NCI-H345 treated with DMSO at 0.1 percent for 48 hours (cell line): ENCODE data around the gene SLC30A3.

Experiments
- DNase-seq: peaks from one replicate; lab custom pipeline; 2025; ENCODE audit not compliant: unreplicated experiment; lab: John Stamatoyannopoulos, UW

SLC30A3 gene

GRCh38 chr2:27236626-27237025 is 26.2 kb downstream of the SLC30A3 start:
- no peak for DNase-seq

- DNase-seq, result no peak
Observed at GRCh38 chr2:27236136-27236535, 26.7 kb downstream of the SLC30A3 start.

GRCh38 chr2:27233341-27233740 is 29.5 kb downstream of the SLC30A3 start:
- DNase-seq, result no peak

GRCh38 chr2:27231921-27232320 is 30.9 kb downstream of the SLC30A3 start:
- no peak for DNase-seq

- DNase-seq, result no peak
Observed at GRCh38 chr2:27227501-27227900, 35.3 kb downstream of the SLC30A3 start.

- no peak for DNase-seq
Observed at GRCh38 chr2:27225526-27225925, 37.3 kb downstream of the SLC30A3 start.

GRCh38 chr2:27223416-27223815 is 39.4 kb downstream of the SLC30A3 start:
- DNase-seq, result no peak

- no peak for DNase-seq
Observed at GRCh38 chr2:27222407-27222806, 40.4 kb downstream of the SLC30A3 start.

- DNase-seq, result no peak
Observed at GRCh38 chr2:27221166-27221565, 41.7 kb downstream of the SLC30A3 start.

GRCh38 chr2:27220091-27220490 is 42.8 kb downstream of the SLC30A3 start:
- DNase-seq, result no peak

- DNase-seq, result no peak
Observed at GRCh38 chr2:27219091-27219490, 43.8 kb downstream of the SLC30A3 start.

GRCh38 chr2:27218614-27219013 is 44.2 kb downstream of the SLC30A3 start:
- no peak for DNase-seq

- DNase-seq, result peak; percentile 54
Observed at GRCh38 chr2:27217173-27218121, 45.4 kb downstream of the SLC30A3 start, which contains the start of gene CAD. Gene CAD (plus strand): TSS chr2:27217369. CDS start chr2:27217552, 183 bp downstream.

GRCh38 chr2:27216416-27217137 is 46.3 kb downstream of the SLC30A3 start:
- no peak for DNase-seq

- DNase-seq, result no peak
Observed at GRCh38 chr2:27214941-27215340, 47.9 kb downstream of the SLC30A3 start.

- DNase-seq, result peak; percentile 63
Observed at GRCh38 chr2:27212626-27213471, 50.0 kb downstream of the SLC30A3 start.

- DNase-seq, result peak; percentile 89
Observed at GRCh38 chr2:27211943-27212625, 50.8 kb downstream of the SLC30A3 start, which contains the start of the genes ATRAID and SLC5A6. Gene ATRAID (plus strand): TSS chr2:27212041. CDS start chr2:27212369, 328 bp downstream. Gene SLC5A6 (minus strand): TSS chr2:27212268. CDS start chr2:27207650, 4,618 bp downstream.

GRCh38 chr2:27211241-27211942 is 51.5 kb downstream of the SLC30A3 start:
- DNase-seq, result no peak

GRCh38 chr2:27209621-27210401 is 53.0 kb downstream of the SLC30A3 start:
- no peak for DNase-seq
